NCI-H82 treated with DMSO at 0.1 percent for 48 hours (cell line): Measurements from ENCODE around the gene HTR1B.

Source experiments
- DNase-seq: peaks from one replicate; lab custom pipeline; 2025; ENCODE audit not compliant: unreplicated experiment; lab: John Stamatoyannopoulos, UW

Gene HTR1B

DNA sequence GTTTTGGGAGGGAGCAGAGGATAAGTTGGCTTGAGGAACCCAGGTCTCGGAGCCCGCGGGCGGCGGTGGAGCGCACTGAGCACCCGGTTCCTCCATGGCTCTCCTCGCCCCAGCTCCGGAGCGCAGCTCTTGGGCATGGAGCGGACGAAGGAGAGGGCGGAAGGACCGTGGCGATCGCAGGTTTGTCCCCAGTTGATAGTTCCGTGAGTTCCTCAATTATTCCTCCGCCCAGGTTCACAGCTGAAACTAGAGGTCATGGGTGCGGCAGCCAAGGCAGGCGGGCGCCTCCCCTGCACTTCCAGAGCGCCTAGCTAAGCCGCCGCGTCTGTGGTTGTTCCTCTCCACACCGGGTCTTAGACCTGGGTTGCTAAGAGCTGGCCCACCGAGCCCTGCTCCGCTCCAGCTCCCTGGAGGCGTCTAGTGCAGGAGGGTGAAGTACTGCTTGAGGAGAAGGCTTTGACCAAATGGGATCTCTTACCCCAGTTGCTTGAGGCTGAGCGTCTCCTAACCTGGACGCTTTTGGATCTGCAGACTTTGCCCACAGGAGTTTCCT, at the start of gene HTR1B:
Gene HTR1B, minus strand, starts transcription at position 184 of the 553 bp plus-strand sequence. Its CDS starts 88 bp downstream, at position 96.
- no peak for DNase-seq

DNA sequence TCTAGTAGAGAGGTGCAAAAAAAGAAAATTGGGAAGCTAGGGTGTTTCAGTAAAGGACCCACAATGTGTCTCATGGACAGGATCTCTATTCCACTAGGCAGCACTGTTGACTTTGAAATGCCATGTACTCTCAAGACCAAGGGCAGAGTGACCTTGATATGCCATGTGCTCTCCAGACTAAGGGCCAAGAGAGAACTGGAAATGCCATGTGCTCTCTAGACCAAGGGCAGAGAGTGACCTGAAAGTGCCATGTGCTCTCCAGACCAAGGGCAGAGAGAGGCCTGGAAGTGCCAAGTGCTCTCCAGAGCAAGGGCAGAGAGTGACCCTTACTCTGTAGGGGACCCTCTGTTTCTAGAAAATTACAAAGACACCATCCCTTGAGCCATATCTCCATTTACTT, 49.3 kb upstream of the HTR1B start:
- DNase-seq = no peak

GRCh38 chr6:77511860-77512259, 48.6 kb upstream of the HTR1B start:
- DNase-seq = no peak

GRCh38 chr6:77502981-77503380, 39.7 kb upstream of the HTR1B start:
- no peak for DNase-seq

DNA sequence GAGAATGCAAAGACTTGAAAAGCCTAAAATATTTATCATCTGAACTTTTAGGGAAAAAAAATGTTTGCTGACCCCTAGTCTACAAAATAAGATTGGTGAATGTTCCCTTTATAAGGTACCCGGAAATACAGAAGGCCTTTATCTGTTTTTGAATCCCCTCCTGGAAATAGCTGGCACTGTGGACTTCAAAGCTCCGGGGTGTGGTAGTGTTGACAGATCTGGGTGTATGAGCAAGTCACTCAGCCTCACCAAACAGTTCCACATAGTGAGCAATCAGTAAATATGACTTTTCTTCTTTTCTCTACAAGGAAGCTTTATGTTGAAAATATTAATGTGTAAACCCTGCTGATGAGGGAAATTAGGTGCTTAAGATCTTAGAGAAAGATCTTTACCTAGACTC, 29.2 kb upstream of the HTR1B start:
- no peak for DNase-seq

DNA sequence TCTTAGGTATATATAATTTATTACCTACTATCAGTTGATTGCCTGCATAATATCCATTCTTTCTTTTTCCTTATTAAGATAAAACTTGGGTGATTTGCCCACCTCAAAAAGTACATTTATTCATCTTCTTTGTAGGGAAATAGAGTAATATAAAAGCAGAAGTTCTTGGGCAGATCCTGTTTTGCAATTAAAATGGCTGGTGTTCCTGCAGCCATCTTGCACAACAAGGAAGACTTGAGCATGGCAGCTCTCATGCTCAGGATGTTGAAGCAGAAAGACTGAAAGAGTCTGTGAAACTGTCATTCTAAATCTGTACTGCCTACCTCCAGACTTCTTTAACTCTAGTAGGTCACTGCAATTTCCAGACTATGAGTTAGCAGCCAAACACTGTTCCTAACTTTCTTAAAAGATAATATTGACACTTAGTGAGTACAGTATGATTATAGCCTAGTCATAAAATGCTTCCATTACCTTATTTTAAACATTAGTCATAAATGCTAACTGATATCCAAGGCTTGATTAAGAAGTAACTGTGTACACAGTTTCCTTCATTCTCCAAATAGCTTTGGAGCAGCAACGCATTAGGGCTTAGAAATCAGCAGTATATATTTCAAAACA, 24.6 kb upstream of the HTR1B start:
- no peak for DNase-seq

- DNase-seq = no peak
Observed at GRCh38 chr6:77482981-77483380, 19.7 kb upstream of the HTR1B start.

DNA sequence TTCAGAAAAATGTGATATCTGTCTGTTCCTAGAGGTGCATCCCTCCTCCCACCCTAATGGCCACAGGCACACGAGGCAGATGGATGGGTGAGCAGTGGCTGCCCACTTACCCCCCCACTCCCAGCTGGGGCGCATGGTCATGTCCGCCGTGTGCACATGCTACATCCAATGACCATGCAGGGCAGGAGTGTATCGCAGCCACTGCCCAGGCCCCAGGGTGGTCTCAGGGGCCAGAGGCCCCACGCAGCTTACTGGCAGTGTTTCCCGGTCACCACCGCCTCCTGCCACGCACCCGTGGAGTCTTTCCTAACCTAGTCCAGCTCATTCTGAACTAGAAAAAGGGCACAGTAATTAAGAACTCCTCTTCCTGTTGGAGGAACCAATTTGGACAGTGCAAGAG, 11.7 kb upstream of the HTR1B start:
- no peak for DNase-seq

DNA sequence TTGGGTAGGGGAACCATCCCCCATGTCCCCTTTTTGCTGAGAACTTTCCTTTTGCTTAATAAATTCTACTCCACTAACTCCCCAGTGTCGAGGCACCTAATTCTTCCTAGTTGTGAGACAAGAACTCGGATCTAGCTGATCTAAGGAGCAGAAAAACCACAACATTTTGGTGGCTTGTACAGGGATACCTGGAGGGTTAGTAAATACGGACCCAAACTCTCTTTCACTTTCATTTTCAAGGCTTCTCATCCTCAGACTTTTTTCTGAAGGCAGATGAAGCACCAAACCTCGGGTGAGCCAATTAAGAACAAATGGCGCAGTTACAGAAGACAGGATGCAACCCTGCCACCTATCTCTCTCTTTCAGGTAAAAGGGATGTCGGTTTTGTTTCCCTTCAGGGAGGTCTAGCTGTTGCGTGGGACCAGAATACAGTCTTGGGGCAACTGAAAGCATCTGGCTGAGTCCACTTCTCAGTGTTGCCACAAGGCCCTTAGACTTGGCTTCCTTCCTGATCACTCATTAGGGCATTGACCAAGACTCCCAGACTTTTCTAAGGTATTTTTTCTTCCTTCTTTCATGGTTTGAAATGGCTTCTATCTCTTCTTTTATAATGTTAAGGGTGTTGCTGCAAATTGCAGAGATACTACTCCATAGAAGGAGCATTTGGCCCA, 11.1 kb upstream of the HTR1B start:
- no peak for DNase-seq

DNA sequence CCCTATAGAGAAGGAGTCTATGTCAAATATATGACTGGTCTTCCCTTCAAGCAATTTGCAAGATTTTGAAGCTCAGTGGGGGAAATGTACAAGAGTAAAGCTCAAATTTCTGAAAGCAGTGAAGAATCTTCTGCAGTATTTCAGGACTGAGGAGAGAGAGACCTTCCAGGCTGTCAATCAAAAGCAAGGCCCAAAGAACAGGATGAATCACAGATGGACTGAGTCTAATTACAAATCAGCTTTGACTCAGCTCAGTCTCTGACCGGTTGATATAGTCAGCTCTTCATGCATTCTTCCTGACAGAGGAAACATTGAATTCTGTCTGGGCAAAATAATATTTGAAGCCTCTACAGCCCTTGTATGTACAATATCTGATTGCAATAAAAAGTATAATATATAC, 7.7 kb upstream of the HTR1B start:
- DNase-seq = no peak

- no peak for DNase-seq
Observed at GRCh38 chr6:77468939-77469338, 5.6 kb upstream of the HTR1B start.

DNA sequence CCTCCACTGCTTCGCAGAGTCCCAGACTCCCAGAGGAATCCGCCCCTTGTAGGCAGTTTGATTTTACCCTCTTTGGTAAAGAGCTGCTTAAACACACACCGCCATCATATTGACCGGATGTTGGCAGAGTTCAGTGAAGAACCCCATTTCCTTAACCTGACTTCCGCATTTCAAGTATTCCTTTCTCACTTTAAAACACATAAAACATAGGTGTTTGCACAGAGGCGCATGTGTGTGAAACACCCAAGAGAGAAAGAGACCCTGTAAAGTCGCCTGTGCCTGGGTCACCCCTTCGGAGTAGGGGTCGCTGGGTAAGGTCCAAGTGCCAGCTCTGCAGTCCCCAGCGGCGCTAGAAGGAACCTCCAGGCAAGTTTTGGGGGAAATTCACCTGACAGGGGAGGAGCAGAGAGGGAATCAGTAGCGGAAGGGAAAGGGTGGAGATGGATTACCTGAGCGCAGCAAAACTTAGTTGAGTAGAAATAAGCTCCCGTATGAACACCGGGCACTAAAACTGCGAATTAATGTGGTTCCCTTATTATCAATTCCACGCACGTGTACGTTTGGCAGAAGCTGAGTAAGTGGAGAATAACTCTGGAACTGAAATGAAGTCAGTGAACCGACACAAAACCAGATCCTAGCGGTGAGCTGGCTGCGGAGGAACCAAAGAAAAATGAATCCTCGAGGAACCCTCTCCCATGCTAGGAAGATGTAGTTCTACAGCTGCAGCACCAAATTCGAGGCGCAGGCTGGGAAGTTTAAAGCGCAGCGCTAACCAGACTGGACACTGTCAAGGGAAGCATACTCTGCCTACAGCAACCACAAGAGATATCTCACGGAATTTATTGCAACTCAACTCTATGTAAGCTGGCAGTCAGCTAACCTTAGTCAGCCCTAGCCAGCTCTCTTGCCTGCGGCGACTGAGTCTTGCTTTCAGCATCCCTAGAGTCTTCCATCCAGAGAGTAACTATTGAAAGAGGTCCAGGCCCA, 3.5 kb upstream of the HTR1B start:
- DNase-seq = no peak

GRCh38 chr6:77466055-77466450, 2.8 kb upstream of the HTR1B start:
- no peak for DNase-seq

DNA sequence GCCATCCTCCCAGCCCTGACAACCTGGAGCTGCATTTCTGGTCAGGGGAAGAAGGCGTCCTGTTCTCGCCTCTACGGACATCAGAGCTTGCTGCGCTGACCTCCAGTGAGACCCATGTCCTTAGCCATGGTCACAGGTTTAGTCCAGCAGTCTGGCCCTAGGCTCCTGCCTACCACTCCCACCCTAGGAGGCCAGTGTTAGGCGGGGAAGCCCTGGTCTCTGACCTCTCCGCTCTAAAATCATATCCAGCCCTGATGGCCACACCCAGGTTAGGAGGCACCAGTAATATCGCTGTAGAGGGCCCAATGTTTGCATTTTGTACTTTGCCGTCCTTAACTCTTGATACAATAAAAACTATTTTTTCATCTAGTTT, 1.2 kb upstream of the HTR1B start:
- DNase-seq = no peak

GRCh38 chr6:77463861-77464494, 687 bp upstream of the HTR1B start:
- no peak for DNase-seq

DNA sequence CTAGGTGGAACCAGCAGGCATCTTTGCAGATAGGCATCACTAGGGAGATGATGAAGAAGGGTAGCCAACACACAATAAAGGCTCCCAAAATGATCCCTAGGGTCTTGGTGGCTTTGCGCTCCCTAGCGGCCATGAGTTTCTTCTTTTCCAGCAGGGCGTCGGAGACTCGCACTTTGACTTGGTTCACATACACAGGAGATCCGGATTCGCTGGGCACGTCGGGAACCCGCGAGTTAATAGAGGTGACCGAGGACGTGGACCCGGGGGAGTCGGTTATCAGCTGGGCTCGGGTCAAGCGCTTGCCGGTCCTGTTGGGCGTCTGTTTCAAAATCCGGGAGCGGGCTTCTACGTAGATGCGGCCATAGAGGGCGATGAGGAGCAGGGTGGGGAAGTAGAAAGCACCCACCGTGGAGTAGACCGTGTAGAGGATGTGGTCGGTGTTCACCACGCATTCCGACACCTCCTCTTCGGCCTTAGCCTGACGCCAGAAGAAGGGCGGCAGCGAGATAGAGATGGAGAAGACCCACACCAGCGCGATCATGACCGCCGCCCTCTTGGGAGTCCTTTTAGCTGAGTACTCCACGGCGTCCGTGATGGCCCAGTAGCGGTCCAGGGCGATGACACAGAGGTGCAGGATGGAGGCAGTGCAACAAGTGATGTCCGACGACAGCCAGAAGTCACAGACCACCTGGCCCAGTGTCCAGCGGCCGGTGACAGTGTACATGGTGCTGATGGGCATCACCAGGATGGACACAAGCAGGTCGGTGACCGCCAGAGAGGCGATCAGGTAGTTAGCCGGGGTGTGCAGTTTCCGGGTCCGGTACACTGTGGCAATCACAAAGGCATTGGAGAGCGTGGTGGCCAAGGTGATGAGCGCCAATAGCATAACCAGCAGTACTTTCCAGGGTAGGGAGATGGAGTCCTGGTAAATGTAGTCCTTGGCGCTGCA, 658 bp downstream of the HTR1B start:
- DNase-seq = no peak

- no peak for DNase-seq
Observed at GRCh38 chr6:77461796-77462195, 1.5 kb downstream of the HTR1B start.

DNA sequence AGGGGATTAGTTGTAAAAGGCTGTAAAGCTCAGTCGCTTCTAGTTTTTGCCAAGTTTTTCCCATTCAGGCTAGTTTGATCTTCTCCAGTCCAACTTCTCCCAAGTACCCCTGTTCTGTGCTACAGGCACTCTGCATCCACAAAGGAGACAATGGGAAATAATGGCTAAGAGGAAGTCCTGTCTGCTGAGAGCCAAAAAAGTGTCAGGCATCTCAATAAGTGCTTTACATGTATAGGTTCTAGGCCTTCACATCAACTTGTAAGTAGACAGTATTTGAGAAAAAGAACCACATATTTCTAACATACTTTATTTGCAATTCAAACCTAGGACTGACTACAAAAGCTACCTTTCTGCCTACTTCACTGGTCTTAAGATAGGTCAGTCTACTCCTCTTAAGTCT, 4.9 kb downstream of the HTR1B start:
- no peak for DNase-seq

- DNase-seq = peak; percentile 12
Observed at GRCh38 chr6:77457720-77458349, 5.5 kb downstream of the HTR1B start.
